ENCODE data around the gene UCMA. TPM values are rescaled to one million over a fixed set of nuclear protein-coding genes. Genes with fewer than 3 reads are reported as not detected.

Gene UCMA
- total and polyA plus RNA-seq, 9 of the 15 experiments (the other 6 are each of a cell fraction or from before 2014, with no cell fraction given), result not detected

DNA sequence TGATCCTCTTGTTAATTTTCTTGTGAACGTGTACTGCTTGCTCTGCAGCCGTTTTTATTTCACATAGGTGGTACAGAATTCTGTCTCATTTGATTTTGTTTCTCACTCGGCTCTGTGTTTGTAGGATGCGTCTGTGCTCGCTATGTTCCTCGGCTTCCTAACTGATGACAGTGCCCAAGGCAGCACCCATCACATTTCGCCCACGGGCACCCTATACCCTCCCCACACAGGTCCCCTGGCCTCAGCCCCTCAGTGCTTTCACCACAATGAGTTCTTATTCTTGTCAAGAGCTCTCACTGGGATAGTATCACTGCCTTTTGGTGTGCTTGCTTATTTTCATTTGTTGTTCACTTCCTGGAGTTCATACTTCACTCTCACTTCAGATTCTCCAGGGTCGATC, 28.1 kb downstream of the UCMA start:
- 94% methylated on average over 8 of the region's 9 CpGs for WGBS (ENCODE audit: insufficient coverage, low coverage, missing lambda C conversion rate)
- no TSS peak for BruUV-seq (replicated peaks)
- intact Hi-C loops (cut with micrococcal nuclease), result no loop called here
- Histone ChIP-seq H3K9me3 (replicated peaks; ENCODE audit: control insufficient read depth, insufficient read depth, low read depth, low read length) (no peaks in the 10 kb centered on the region), H3K4me1 (replicated peaks in 1 of 2; ENCODE audit: control insufficient read depth in 2 of 2, insufficient read depth in 2 of 2, low read length in 2 of 2) (no peaks in the 10 kb centered on the region), H3K4me2 (ENCODE audit: insufficient read depth, low read length) (no peak overlapping the region), H4K20me1 (replicated peaks; ENCODE audit: control insufficient read depth, insufficient read depth, low read length) (no peaks in the 10 kb centered on the region), H2AFZ (ENCODE audit: low read depth, low read length) (no peak overlapping the region), H3K9me1 (ENCODE audit: control insufficient read depth, insufficient read depth, low read length) (no peaks in the 10 kb centered on the region), H3K36me3 (ENCODE audit: control insufficient read depth, insufficient read depth, low read length) (peaks cover 86% of the 10 kb centered on the region; the same call in 2 of the 3 replicates), H3K4me3 (no peak overlapping the region), H3K79me2 (ENCODE audit: control insufficient read depth, insufficient read depth, low read length) (no peaks in the 10 kb centered on the region), H3K9ac (ENCODE audit: insufficient read depth in 1 of 2, low read depth in 2 of 2, low read length in 2 of 2) (no peak overlapping the region), H3K27me3 (ENCODE audit: control insufficient read depth in 2 of 2, insufficient read depth in 2 of 2, low read length in 2 of 2) (no peaks in the 10 kb centered on the region), H3K27ac (ENCODE audit: extremely low read depth, low read depth, low read length) (no peak overlapping the region)
- POLR2A ChIA-PET, result no interaction called here
- CTCF ChIA-PET (ENCODE audit: low intra/inter-chr PET ratio), result interaction anchor here (0.7 to 1.1 kb wide), 2 partner anchors 146 to 235 kb away, joined by 5 read pairs; no protein-coding TSS in a partner anchor
- TF ChIP-seq GATAD2A (IDR thresholded peaks at IDR 0.05) (no peak), IFI16 (CRISPR knock-in tag; IDR thresholded peaks at IDR 0.05) (no peak), NFATC3 (IDR thresholded peaks at IDR 0.05) (no peak), ZNF668 (CRISPR knock-in tag; IDR thresholded peaks at IDR 0.05) (no peak), RBBP5 (IDR thresholded peaks at IDR 0.05; ENCODE audit: borderline replicate concordance, insufficient read depth, low read length, poor library complexity, severe bottlenecking) (no peak), PTTG1 (tag; IDR thresholded peaks at IDR 0.05; ENCODE audit: low read depth) (no peak), CAMTA2 (CRISPR knock-in tag; conservative IDR thresholded peaks at IDR 0.05) (no peak), BACH1 (tag; IDR thresholded peaks at IDR 0.05) (no peak), GTF2E2 (tag; IDR thresholded peaks at IDR 0.05) (no peak), ZNF740 (CRISPR knock-in tag; IDR thresholded peaks at IDR 0.05) (no peak), ZNF740 (tag; IDR thresholded peaks at IDR 0.05) (no peak), BRD4 (IDR thresholded peaks at IDR 0.05) (no peak), SP1 (CRISPR knock-in tag; IDR thresholded peaks at IDR 0.05) (no peak)
- TF ChIP-seq, protein P1, sequence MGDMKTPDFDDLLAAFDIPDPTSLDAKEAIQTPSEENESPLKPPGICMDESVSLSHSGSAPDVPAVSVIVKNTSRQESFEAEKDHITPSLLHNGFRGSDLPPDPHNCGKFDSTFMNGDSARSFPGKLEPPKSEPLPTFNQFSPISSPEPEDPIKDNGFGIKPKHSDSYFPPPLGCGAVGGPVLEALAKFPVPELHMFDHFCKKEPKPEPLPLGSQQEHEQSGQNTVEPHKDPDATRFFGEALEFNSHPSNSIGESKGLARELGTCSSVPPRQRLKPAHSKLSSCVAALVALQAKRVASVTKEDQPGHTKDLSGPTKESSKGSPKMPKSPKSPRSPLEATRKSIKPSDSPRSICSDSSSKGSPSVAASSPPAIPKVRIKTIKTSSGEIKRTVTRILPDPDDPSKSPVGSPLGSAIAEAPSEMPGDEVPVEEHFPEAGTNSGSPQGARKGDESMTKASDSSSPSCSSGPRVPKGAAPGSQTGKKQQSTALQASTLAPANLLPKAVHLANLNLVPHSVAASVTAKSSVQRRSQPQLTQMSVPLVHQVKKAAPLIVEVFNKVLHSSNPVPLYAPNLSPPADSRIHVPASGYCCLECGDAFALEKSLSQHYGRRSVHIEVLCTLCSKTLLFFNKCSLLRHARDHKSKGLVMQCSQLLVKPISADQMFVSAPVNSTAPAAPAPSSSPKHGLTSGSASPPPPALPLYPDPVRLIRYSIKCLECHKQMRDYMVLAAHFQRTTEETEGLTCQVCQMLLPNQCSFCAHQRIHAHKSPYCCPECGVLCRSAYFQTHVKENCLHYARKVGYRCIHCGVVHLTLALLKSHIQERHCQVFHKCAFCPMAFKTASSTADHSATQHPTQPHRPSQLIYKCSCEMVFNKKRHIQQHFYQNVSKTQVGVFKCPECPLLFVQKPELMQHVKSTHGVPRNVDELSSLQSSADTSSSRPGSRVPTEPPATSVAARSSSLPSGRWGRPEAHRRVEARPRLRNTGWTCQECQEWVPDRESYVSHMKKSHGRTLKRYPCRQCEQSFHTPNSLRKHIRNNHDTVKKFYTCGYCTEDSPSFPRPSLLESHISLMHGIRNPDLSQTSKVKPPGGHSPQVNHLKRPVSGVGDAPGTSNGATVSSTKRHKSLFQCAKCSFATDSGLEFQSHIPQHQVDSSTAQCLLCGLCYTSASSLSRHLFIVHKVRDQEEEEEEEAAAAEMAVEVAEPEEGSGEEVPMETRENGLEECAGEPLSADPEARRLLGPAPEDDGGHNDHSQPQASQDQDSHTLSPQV (IDR thresholded peaks at IDR 0.05), result no peak
- DNase-seq (ENCODE audit: extremely low read depth in 1 of 4, low spot score in 3 of 4), result no peak
- ATAC-seq, result no peak
- in situ Hi-C loops (cut with MboI), result no loop called here
- FAIRE-seq, result no peak

Data from K562 (cell line).